ENCODE data around the gene BRINP2.

DNA sequence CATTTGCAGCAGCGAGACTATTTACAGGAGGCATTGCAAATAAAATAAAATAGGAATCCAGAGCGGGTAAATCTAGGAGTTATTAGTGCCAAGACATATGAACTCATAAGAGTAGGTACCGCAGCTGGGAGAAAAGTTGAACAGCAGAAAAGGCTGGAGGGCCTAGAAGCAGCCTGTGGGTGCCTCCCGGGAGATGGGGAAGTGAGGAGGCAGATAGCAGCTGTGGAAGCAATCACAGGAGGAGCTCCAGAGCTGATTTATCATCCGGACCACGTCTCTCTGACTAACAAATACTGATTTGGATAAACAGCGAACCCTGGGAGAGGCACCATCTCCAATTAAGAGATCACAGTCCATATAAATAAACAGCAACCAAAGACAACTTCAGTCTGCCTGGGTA, 64.6 kb downstream of the BRINP2 start:
- TF ChIP-seq GATA3 (IDR thresholded peaks at IDR 0.05; ENCODE audit: low read depth, low read length): no peak
- no peak for TF ChIP-seq GATA2 (IDR thresholded peaks at IDR 0.05; ENCODE audit: low read depth, low read length)

Measured in SH-SY5Y (cell line).